Left kidney (tissue), 2 donors: ENCODE measurements around the gene KCTD7. TPM values are rescaled to one million over a fixed set of nuclear protein-coding genes. Genes with fewer than 3 reads are reported as not detected.
"Not testable (repeated sequence)": the region's sequence is repeated elsewhere in the genome, so short reads cannot be mapped to it uniquely, and the experiment has no call there.

Source experiments
- DNase-seq: peaks from one replicate; pipeline ENCODE4 v3.0.0-alpha.2; 2013
- polyA plus RNA-seq: library from polyadenylated mRNA; unstranded; fragments of 120-200 nt; gene quantifications from one replicate; pipeline ENCODE4 v1.2.1, GENCODE V29; 2013; ENCODE audit not compliant: insufficient read length

The KCTD7 gene
- polyA plus RNA-seq, 1 donor = 28.3 TPM

- DNase-seq = not testable (repeated sequence)
Observed at GRCh38 chr7:66651026-66651425, 22.3 kb downstream of the KCTD7 start.

DNA sequence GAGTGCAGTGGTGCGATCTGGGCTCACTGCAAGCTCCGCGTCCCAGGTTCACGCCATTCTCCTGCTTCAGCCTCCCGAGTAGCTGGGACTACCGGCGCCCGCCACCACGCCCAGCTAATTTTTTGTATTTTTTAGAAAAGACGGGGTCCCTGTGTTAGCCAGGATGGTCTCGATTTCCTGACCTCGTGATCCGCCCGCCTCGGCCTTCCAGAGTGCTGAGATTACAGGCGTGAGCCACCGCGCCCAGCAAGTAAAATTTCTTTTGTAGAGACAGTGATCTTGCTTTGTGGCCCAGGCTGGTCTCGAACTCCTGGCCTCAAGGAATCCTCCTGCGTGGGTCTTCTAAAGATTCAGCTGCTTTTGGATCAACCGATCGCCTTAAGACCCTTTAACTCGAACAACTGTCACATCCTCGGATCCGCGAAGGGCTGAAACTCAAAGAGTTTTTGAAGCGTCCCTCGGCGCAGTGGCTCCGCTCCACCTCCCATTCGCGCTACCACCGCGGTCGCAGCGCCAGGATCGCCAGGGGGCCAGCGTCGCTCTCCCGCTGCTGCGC lies 25.1 kb downstream of the KCTD7 start:
- not testable (repeated sequence) for DNase-seq

GRCh38 chr7:66654275-66655112 lies 25.8 kb downstream of the KCTD7 start:
- peak; percentile 98 for DNase-seq

DNA sequence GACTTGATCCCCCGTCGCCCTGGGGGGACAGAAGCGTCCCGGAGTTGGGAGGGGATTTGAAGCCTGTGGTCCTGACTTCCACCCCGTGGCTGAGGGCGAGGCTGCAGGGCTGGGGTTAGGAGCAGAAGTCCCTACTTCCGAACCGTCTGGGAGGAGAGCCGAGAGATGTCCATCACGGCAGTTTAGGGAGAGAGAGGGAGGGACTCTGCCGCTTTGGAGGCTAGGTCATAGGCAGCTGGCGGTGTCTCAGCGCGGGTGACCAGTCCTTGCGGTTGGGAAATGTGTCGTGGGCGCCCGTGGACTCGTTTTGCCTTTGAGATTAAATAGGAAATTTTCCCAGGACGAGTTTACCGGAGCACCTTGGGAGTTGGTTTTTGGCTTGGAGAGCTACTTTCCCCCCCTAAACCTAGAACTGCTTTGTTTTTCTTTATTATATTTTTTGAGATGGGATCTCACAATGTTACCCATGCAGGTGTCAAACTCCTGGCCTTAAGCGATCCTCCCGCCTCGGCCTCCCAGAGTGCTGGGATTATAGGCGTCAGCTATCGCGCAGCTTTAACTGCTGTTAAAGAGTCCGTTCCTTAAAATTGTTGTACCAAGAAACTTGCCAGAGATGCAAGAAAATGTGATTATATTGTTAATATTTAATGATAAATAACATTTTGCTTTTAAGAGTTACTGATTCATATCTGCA lies 26.6 kb downstream of the KCTD7 start:
- peak; percentile 37 for DNase-seq

- not testable (repeated sequence) for DNase-seq
Observed at GRCh38 chr7:66655826-66656485, 27.3 kb downstream of the KCTD7 start.

DNA sequence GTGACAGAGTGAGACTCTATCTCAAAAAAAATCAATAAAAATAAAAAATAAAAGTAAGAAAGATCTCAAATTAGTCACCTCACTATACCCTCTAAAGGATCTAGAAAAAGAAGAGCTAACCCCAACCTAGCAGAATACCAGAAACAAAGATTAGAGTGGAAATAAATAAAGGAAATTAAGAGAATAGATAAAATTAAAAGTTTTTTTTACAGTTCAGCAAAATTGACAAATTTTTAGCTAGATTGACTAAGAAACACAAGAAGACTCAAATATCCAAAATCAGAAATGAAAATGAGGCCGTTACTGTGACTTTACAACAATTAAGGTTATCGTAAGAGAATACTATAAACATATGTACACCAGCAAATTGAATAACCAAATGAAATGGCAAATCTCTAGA lies 29.1 kb downstream of the KCTD7 start:
- DNase-seq = no peak

DNA sequence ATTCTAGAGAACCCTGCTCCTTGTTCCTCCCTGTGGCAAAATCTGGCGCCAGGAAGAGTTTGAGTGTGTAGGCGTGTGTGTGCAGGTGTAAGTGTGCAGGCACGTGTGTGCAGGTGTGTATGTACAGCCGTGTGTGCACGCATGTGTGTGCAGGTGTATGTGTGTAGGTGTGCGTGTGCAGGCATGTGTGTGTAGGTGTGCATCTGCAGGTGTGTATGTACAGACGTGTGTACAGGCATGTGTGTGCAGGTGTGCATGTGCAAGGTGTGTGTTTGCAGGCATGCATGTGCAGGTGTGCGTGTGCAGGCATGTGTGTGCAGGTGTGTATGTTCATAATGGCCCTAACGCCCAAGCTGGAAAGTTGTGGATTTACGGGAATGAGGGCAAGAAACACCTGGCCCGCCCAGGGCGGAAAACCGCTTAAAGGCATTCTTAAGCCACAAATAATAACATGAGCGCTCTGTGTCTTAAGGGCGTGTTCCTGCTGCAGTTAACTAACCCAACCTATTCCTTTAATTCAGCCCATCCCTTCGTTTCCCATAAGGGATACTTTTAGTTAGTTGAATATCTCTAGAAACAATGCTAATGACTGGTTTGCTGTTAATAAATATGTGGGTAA lies 34.1 kb downstream of the KCTD7 start:
- no peak for DNase-seq

- DNase-seq = peak; percentile 39
Observed at GRCh38 chr7:66664590-66665293, 36.1 kb downstream of the KCTD7 start.

- DNase-seq = no peak
Observed at GRCh38 chr7:66666313-66666952, 37.8 kb downstream of the KCTD7 start.

GRCh38 chr7:66667023-66667728 lies 38.5 kb downstream of the KCTD7 start:
- no peak for DNase-seq

- no peak for DNase-seq
Observed at GRCh38 chr7:66668112-66668511, 39.4 kb downstream of the KCTD7 start.

DNA sequence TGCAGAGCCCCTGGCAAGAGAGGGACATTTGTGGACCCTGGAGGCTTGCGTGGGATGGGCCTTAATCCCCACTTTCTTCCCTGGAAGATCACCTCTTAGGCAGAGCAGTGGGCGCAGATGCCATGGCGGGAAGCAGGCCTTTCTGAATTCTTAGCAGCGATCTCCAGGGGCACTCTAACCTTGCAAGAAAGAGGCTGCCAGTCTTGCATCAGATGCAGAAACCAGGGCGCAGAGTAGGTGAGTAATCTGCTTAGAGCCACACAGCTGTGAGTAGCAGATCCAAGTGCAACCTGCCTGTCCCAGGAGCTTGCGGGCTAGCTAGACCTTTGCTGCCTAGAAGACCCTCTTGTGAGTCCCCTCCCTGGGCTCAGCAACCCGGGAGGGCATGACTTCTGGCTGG lies 40.0 kb downstream of the KCTD7 start:
- DNase-seq = no peak

GRCh38 chr7:66669088-66669487 lies 40.4 kb downstream of the KCTD7 start:
- no peak for DNase-seq

GRCh38 chr7:66669496-66669895 lies 40.8 kb downstream of the KCTD7 start:
- no peak for DNase-seq

DNA sequence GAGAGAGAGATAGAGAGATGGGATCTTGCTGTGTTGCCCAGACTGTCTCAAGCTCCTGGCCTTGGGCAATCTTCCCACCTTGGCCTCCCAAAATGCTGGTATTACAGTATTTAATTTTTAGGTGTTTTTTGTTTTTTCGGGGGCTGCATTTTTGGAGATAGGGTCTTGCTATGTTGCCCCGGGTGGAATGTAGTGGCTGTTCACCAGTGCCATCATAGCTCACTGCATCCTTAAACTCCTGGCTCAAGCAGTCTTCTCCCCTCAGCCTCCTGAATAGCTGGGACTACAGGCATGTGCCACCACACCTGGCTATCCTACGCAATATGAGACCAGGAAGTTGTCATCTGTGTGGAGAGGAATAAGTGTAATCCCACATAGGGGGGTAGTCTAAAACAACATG lies 42.4 kb downstream of the KCTD7 start:
- no peak for DNase-seq

DNA sequence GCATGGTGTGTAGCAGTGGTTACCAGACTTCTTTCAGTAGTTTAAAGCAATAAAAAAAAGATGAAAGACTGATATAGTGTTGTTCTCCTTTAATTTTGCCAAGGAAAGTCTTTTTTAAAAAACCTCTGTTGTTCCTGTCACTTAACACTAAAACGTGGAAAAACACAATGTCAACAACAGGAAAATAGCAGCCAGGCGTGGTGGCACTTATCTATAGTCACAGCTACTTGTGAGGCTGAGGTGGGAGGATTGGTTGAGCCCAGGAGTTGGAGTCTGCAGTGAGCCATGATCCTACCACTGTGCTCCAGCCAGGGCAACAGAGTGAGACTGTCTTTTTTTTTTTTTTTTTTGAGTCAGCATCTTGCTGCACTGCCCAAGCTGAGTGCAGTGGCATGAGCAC lies 42.8 kb downstream of the KCTD7 start:
- DNase-seq = not testable (repeated sequence)

- not testable (repeated sequence) for DNase-seq
Observed at GRCh38 chr7:66672432-66673123, 43.9 kb downstream of the KCTD7 start.

GRCh38 chr7:66673124-66673640 lies 44.5 kb downstream of the KCTD7 start:
- not testable (repeated sequence) for DNase-seq

DNA sequence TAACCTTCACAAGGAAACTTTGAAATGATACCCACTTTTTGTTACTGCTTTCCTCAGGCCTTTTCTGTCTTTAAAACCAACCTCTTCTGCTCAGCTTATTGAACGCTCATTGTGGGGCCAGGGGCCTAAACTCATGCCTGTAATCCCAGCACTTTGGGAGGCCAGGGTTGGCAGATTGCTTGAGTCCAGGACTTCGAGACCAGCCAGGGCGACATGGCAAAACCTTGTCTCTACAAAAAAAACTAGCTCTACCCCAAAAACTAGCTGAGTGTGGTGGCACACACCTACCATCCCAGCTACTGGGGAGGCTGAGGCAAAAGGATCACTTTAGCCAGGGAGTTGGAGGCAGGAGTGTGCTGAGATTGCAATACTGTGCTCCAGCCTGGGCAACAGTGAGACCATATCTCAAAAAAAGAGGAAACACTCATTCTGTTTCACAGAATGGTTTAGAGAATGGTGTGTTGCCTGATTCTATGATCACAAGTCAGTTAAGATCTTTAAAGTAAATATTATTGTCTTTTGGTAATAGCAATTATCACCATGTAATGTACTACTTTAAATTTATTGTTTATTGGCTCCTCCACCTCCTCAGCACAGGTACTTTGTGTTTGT lies 51.1 kb downstream of the KCTD7 start:
- DNase-seq = no peak
